Activated T-cell treated with anti-CD3 and anti-CD28 coated beads for 24 hours (primary cell): ENCODE data around the gene A1BG.
"Not testable (repeated sequence)": the region's sequence is repeated elsewhere in the genome, so short reads cannot be mapped to it uniquely, and the experiment has no call there.

Source experiments
- DNase-seq: peaks from one replicate; pipeline ENCODE4 v3.0.0-alpha.2; 2020; ENCODE audit warnings: low read depth

The A1BG gene

GRCh38 chr19:58385891-58386575 lies 32.7 kb upstream of the A1BG start:
- peak; percentile 38 for DNase-seq

GRCh38 chr19:58385313-58385890 lies 32.1 kb upstream of the A1BG start:
- no peak for DNase-seq

- DNase-seq = no peak
Observed at GRCh38 chr19:58382997-58383603, 29.8 kb upstream of the A1BG start.

GRCh38 chr19:58381460-58382212 lies 28.3 kb upstream of the A1BG start:
- DNase-seq = no peak

GRCh38 chr19:58380662-58381459 lies 27.6 kb upstream of the A1BG start, which contains the start of gene ZNF837:
Gene ZNF837, minus strand, starts transcription at chr19:58381030. Its CDS starts 11,698 bp downstream, at chr19:58369332.
- DNase-seq = peak; percentile 95

- DNase-seq = no peak
Observed at GRCh38 chr19:58380037-58380661, 26.9 kb upstream of the A1BG start.

- DNase-seq = no peak
Observed at GRCh38 chr19:58379246-58379645, 26.0 kb upstream of the A1BG start.

GRCh38 chr19:58376724-58377123 lies 23.4 kb upstream of the A1BG start:
- not testable (repeated sequence) for DNase-seq

GRCh38 chr19:58374200-58374599 lies 20.9 kb upstream of the A1BG start:
- no peak for DNase-seq

- no peak for DNase-seq
Observed at GRCh38 chr19:58372311-58373133, 19.2 kb upstream of the A1BG start.

GRCh38 chr19:58368561-58369360 lies 15.5 kb upstream of the A1BG start:
- no peak for DNase-seq

- no peak for DNase-seq
Observed at GRCh38 chr19:58367698-58368454, 14.6 kb upstream of the A1BG start.

GRCh38 chr19:58366585-58367430 lies 13.5 kb upstream of the A1BG start:
- DNase-seq = no peak

GRCh38 chr19:58364146-58364545 lies 10.9 kb upstream of the A1BG start:
- no peak for DNase-seq

- DNase-seq = peak; percentile 95
Observed at GRCh38 chr19:58362272-58362994, 9.1 kb upstream of the A1BG start, which contains the start of gene ZNF497. Gene ZNF497, minus strand, starts transcription at chr19:58362751. Its CDS starts 5,116 bp downstream, at chr19:58357635.

GRCh38 chr19:58361900-58362271 lies 8.6 kb upstream of the A1BG start:
- DNase-seq = peak; percentile 27

GRCh38 chr19:58357481-58358145 lies 4.3 kb upstream of the A1BG start:
- DNase-seq = no peak
